GM12878 (cell line): ENCODE measurements around the gene VPS45. TPM values are rescaled to one million over a fixed set of nuclear protein-coding genes. Genes with fewer than 3 reads are reported as not detected.

Experiments
- ATAC-seq: fragments of 200-7000 bp; cut with Tn5 transposase; 3 replicates; pipeline ENCODE4 v1.9.1; 2020; ENCODE audit warnings: mild to moderate bottlenecking, moderate library complexity
- BruUV-seq: library from RNA; stranded (reverse); fragments of 400-500 nt; replicated peaks from 2 replicates; lab custom pipeline; 2021; lab: Mats Ljungman, UMichigan
- CTCF ChIA-PET: fragments of 300-600 bp; sonication (Branson Sonifier 250); formaldehyde crosslinking; extraction: SDS; loops from one replicate; lab custom pipeline; 2021; ENCODE audit warnings: inconsistent platforms; lab: Yijun Ruan, JAX
- POLR2A ChIA-PET: fragments of 350-600 bp; formaldehyde crosslinking; extraction: SDS; loops from one replicate; lab custom pipeline; 2021; ENCODE audit warnings: inconsistent platforms; lab: Charles Lee
- RAD21 ChIA-PET: fragments of 300-600 bp; sonication (Branson Sonifier 250); formaldehyde crosslinking; loops from one replicate; lab custom pipeline; 2023; ENCODE audit warnings: antibody characterized with exemption; ENCODE audit not compliant: unreplicated experiment; lab: Charles Lee
- SMC1A ChIA-PET: fragments of 300-600 bp; sonication (Branson Sonifier 250); formaldehyde crosslinking; loops from one replicate; lab custom pipeline; 2023; ENCODE audit not compliant: unreplicated experiment, uncharacterized antibody; lab: Charles Lee
- DNase-seq: peaks from one replicate; pipeline ENCODE4 v3.0.0-alpha.2; 2011; ENCODE audit warnings: low read depth, low spot score
- FAIRE-seq: peaks from 3 replicates; lab custom pipeline; 2011; peaks lifted over from hg19 to GRCh38; lab: Jason Lieb, UNC
- H2AFZ ChIP-seq: 2 replicates; pipeline ENCODE4 v1.6.0; 2011; ENCODE audit warnings: low read depth, low read length, control low read depth; ENCODE audit not compliant: control insufficient read depth
- H3K27ac ChIP-seq: 2 replicates; pipeline ENCODE4 v1.5.1; 2011; ENCODE audit warnings: control low read depth; ENCODE audit not compliant: control insufficient read depth, insufficient read depth
- H3K27me3 ChIP-seq, 2 experiments: replicated peaks in 1 of 2; 2 replicates each; pipeline versions ENCODE4 v1.6.0 to v1.6.1; 2011; ENCODE audit warnings: low read length in 1 of 2; ENCODE audit not compliant: control insufficient read depth in 2 of 2, insufficient read depth in 2 of 2
- H3K36me3 ChIP-seq, 2 experiments: 2 replicates each; pipeline ENCODE4 v1.5.1; 2011; ENCODE audit warnings: low read length in 1 of 2; ENCODE audit not compliant: control insufficient read depth in 2 of 2, insufficient read depth in 2 of 2
- H3K4me1 ChIP-seq: 2 replicates; pipeline ENCODE4 v1.6.1; 2011; ENCODE audit warnings: mild to moderate bottlenecking, low read length, moderate library complexity, mixed read lengths; ENCODE audit not compliant: control insufficient read depth, insufficient read depth
- H3K4me2 ChIP-seq: 2 replicates; pipeline ENCODE4 v1.6.0; 2011; ENCODE audit warnings: control low read depth; ENCODE audit not compliant: control insufficient read depth, insufficient read depth
- H3K4me3 ChIP-seq: fragments of 200-600 bp; sonication (generic); 2 replicates; pipeline ENCODE4 v1.5.1; 2016
- H3K79me2 ChIP-seq: 2 replicates; pipeline ENCODE4 v1.6.0; 2011; ENCODE audit warnings: low read length; ENCODE audit not compliant: control insufficient read depth, insufficient read depth
- H3K9ac ChIP-seq: 2 replicates; pipeline ENCODE4 v1.8.0; 2011; ENCODE audit warnings: low read length, control low read depth, mixed read lengths; ENCODE audit not compliant: control insufficient read depth, insufficient read depth
- H3K9me3 ChIP-seq: replicated peaks from 3 replicates; pipeline ENCODE4 v1.5.1; 2011; ENCODE audit warnings: mild to moderate bottlenecking, low read length; ENCODE audit not compliant: control insufficient read depth, insufficient read depth
- H4K20me1 ChIP-seq: 2 replicates; pipeline ENCODE4 v1.6.0; 2011; ENCODE audit not compliant: control insufficient read depth, insufficient read depth
- NFIC ChIP-seq: IDR thresholded peaks from 2 replicates; pipeline ENCODE4 v1.6.1; 2012; ENCODE audit warnings: low read depth, mild to moderate bottlenecking, inconsistent platforms, low read length, moderate library complexity
- NFXL1 ChIP-seq: fragments of 450-650 bp; IDR thresholded peaks from 2 replicates; pipeline ENCODE4 v1.6.1; 2017; ENCODE audit warnings: antibody characterized with exemption, mild to moderate bottlenecking, borderline replicate concordance
- SMARCA5 ChIP-seq: fragments of 450-650 bp; IDR thresholded peaks from 2 replicates; pipeline ENCODE4 v1.6.1; 2017; ENCODE audit warnings: mild to moderate bottlenecking
- STAT1 ChIP-seq: fragments of 450-650 bp; conservative IDR thresholded peaks from 2 replicates; pipeline ENCODE4 v1.6.1; 2014; ENCODE audit warnings: antibody characterized with exemption, mild to moderate bottlenecking
- STAT3 ChIP-seq: IDR thresholded peaks from 2 replicates; pipeline ENCODE4 v1.6.1; 2011; ENCODE audit warnings: low read depth, low read length, improper control_type of control experiment
- ZBED1 ChIP-seq: IDR thresholded peaks from 2 replicates; pipeline ENCODE4 v1.6.1; 2016; ENCODE audit warnings: borderline replicate concordance
- ZNF592 ChIP-seq: fragments of 450-650 bp; IDR thresholded peaks from 2 replicates; pipeline ENCODE4 v1.6.1; 2017; ENCODE audit warnings: mild to moderate bottlenecking, moderate library complexity
- WGBS: methylation state at CpG from one replicate; pipeline ENCODE4 v1.1.6; 2016; ENCODE audit warnings: low lambda C conversion rate; ENCODE audit not compliant: insufficient replicate concordance, insufficient coverage; ENCODE audit errors: missing lambda C conversion rate; 5-methylcytosine and 5-hydroxymethylcytosine counted together
- in situ Hi-C: fragments of 300-500 bp; cut with MboI; formaldehyde crosslinking; loops from 9 replicates; pipeline ENCODE4 v1.14.3; 2018; ENCODE audit warnings: mixed read lengths
- intact Hi-C: fragments of 100-400 bp; cut with micrococcal nuclease; formaldehyde crosslinking; loops from one replicate; pipeline ENCODE4 v1.14.2; 2022; ENCODE audit not compliant: unreplicated experiment
- polyA plus RNA-seq, 11 experiments: library from polyadenylated mRNA; depleted of rRNA in 4 of 11; unstranded in 6 of 11; stranded (reverse) in 5 of 11; fragments of >200 nt; fragmentation: Nextera tagmentation in 4 of 11; fragmentation: Illumina TruSeq in 1 of 11; extraction: Ambion mirVana in 4 of 11; extraction: Trizol in 1 of 11; gene quantifications; 1 replicate in 1 of 11; 2 replicates in 10 of 11; pipeline versions ENCODE4 v1.2.1 to v1.2.3, GENCODE V29; 2011 to 2016; ENCODE audit warnings: inconsistent platforms in 2 of 11, missing spikeins in 2 of 11, low read depth in 1 of 11
- total RNA-seq, 4 experiments: library from RNA; depleted of rRNA in 3 of 4; stranded (reverse); fragments of >200 nt in 3 of 4; fragmentation: Illumina TruSeq in 1 of 4; extraction: Trizol in 1 of 4; gene quantifications; 2 replicates each; pipeline versions ENCODE4 v1.2.1 to v1.2.3, GENCODE V29; 2013 to 2021

The VPS45 gene
- total and polyA plus RNA-seq, 10 of the 15 experiments (the other 5 are each of a cell fraction or from before 2014, with no cell fraction given), result 24.4 to 48.7 (median 34.5) TPM

- no peak overlapping the region for H3K4me2 ChIP-seq
- TF ChIP-seq ZNF592 (no peak), STAT3 (no peak), STAT1 (no peak), NFIC (no peak), NFXL1 (no peak), SMARCA5 (no peak), ZBED1 (no peak)
- ChIA-PET CTCF (no interaction called here), RAD21 (interaction anchor here (1.0 kb wide), 1 partner anchor 38 kb away, joined by 3 read pairs; no protein-coding TSS in a partner anchor), SMC1A (interaction anchor here (1.2 kb wide), 1 partner anchor 57 kb away, joined by 3 read pairs; no protein-coding TSS in a partner anchor), POLR2A (no interaction called here)
- H3K9ac ChIP-seq, result no peak overlapping the region
- H3K4me1 ChIP-seq, result peaks cover 3% of the 10 kb centered on the region; the same call in 1 of the 2 replicates
- no peaks in the 10 kb centered on the region for H3K27me3 ChIP-seq
- in situ Hi-C loops, result no loop called here
- ATAC-seq (no peak), FAIRE-seq (no peak), DNase-seq (no peak)
- H3K36me3 ChIP-seq, result no peaks in the 10 kb centered on the region; a peak in 1 of 4 replicates
- no TSS peak for BruUV-seq
- H3K4me3 ChIP-seq, result no peak overlapping the region
- H2AFZ ChIP-seq, result no peak overlapping the region
- intact Hi-C loops, result no loop called here
- 82% methylated on average over 5 of the region's 5 CpGs for WGBS
- no peaks in the 10 kb centered on the region for H3K79me2 ChIP-seq
- no peak overlapping the region for H3K27ac ChIP-seq
- peaks cover 1% of the 10 kb centered on the region; the same call in 2 of the 3 replicates for H3K9me3 ChIP-seq
- H4K20me1 ChIP-seq, result no peaks in the 10 kb centered on the region
These were observed 44.1 kb downstream of the VPS45 start for GRCh38 chr1:150111670-150112069.
